ENCODE measurements around the gene HRG. TPM values are rescaled to one million over a fixed set of nuclear protein-coding genes. Genes with fewer than 3 reads are reported as not detected.

Gene HRG
- total and polyA plus RNA-seq, 2 of the 4 experiments (the other 2 are of a cell fraction): not detected

GRCh38 chr3:186626254-186626847 lies 39.5 kb upstream of the HRG start:
- no peak overlapping the region for H3K56ac ChIP-seq (ENCODE audit: extremely low read depth, insufficient read depth, low read length)
- no peak overlapping the region for H3K23ac ChIP-seq (ENCODE audit: low read depth, low read length)
- H4K91ac ChIP-seq (ENCODE audit: insufficient read depth, low read depth, low read length): no peak overlapping the region
- no peak overlapping the region for H4K8ac ChIP-seq (ENCODE audit: low read depth in 2 of 2, low read length in 2 of 2)
- H3K9me3 ChIP-seq (ENCODE audit: control insufficient read depth, insufficient read depth, low read length): no peaks in the 10 kb centered on the region
- no peaks in the 10 kb centered on the region for H3K4me1 ChIP-seq (ENCODE audit: control insufficient read depth, insufficient read depth, low read length)
- no peak overlapping the region for H2BK20ac ChIP-seq (ENCODE audit: low read depth, low read length)
- H4K5ac ChIP-seq (ENCODE audit: low read depth, low read length): no peak overlapping the region
- no peak overlapping the region for H3K27ac ChIP-seq (ENCODE audit: insufficient read depth, low read length)
- dilution Hi-C loops (cut with HindIII; ENCODE audit: low sequenced_read_pairs, unreplicated experiment) (no loop called here), intact Hi-C loops (cut with micrococcal nuclease) (no loop called here), in situ Hi-C loops (cut with MboI; ENCODE audit: low sequenced_read_pairs) (no loop called here)
- TF ChIP-seq MAFK (IDR thresholded peaks at IDR 0.05; ENCODE audit: low read depth, low read length) (no peak), RFX5 (IDR thresholded peaks at IDR 0.05; ENCODE audit: low read depth, low read length) (no peak), CTCF (conservative IDR thresholded peaks at IDR 0.05; ENCODE audit: low read depth, low read length) (no peak), MAZ (IDR thresholded peaks at IDR 0.05; ENCODE audit: borderline replicate concordance, low read depth, low read length) (no peak), MXI1 (IDR thresholded peaks at IDR 0.05; ENCODE audit: borderline replicate concordance, low read depth, low read length) (no peak), RAD21 (IDR thresholded peaks at IDR 0.05; ENCODE audit: low read length) (no peak), BHLHE40 (IDR thresholded peaks at IDR 0.05; ENCODE audit: low read depth, low read length) (no peak), POLR2A (IDR thresholded peaks at IDR 0.05; ENCODE audit: low read depth, low read length) (no peak), CEBPB (IDR thresholded peaks at IDR 0.05; ENCODE audit: low read depth, low read length) (no peak), USF2 (IDR thresholded peaks at IDR 0.05; ENCODE audit: low read depth, low read length) (no peak), ELK1 (IDR thresholded peaks at IDR 0.05; ENCODE audit: borderline replicate concordance, low read depth, low read length) (no peak)
- no peak overlapping the region for H3K18ac ChIP-seq (ENCODE audit: low read depth, low read length)
- no peaks in the 10 kb centered on the region for H3K79me1 ChIP-seq (ENCODE audit: low read depth in 1 of 2, low read length in 2 of 2)
- 57% methylated on average over 3 of the region's 7 CpGs; no CpG with 5 or more reads in 1 of the 2 experiments for WGBS, 2 experiments (ENCODE audit: extremely low coverage in 2 of 2, insufficient read length in 1 of 2)
- CTCF ChIA-PET: interaction anchor here (1.7 kb wide), 1 partner anchor 9 kb away, joined by 7 read pairs; no protein-coding TSS in a partner anchor
- H3K9ac ChIP-seq (ENCODE audit: low read depth, low read length): no peak overlapping the region
- no peak for ATAC-seq (ENCODE audit: low read depth)
- no peak overlapping the region for H2AK5ac ChIP-seq (ENCODE audit: low read depth, low read length)
- peaks cover 7% of the 10 kb centered on the region for H3K27me3 ChIP-seq (ENCODE audit: control insufficient read depth, insufficient read depth, low read length)
- H3K4ac ChIP-seq (ENCODE audit: low read depth, low read length): no peak overlapping the region
- H2BK15ac ChIP-seq (ENCODE audit: low read depth, low read length): no peak overlapping the region
- H3K36me3 ChIP-seq (ENCODE audit: control insufficient read depth, insufficient read depth, low read length): no peaks in the 10 kb centered on the region
- POLR2A ChIA-PET (ENCODE audit: unreplicated experiment): no interaction called here
- H3K4me3 ChIP-seq (ENCODE audit: insufficient read depth, low read depth, low read length): no peak overlapping the region
- no peak overlapping the region for H2AK9ac ChIP-seq (replicated peaks; ENCODE audit: low read depth, low read length, poor library complexity)
- DNase-seq: no peak
- no peak overlapping the region for H2BK5ac ChIP-seq (ENCODE audit: low read depth, low read length, poor library complexity, severe bottlenecking)
- H2BK120ac ChIP-seq (ENCODE audit: low read depth, low read length): no peak overlapping the region
- H2AFZ ChIP-seq (replicated peaks; ENCODE audit: low read length, poor library complexity): no peak overlapping the region
- BruUV-seq (replicated peaks): no TSS peak
- H4K20me1 ChIP-seq (ENCODE audit: insufficient read depth, low read length): no peaks in the 10 kb centered on the region
- H3K9me1 ChIP-seq (ENCODE audit: insufficient read depth, low read length): no peaks in the 10 kb centered on the region
- H3K14ac ChIP-seq (replicated peaks; ENCODE audit: low read depth, low read length): no peak overlapping the region
- no peak overlapping the region for H3K4me2 ChIP-seq (ENCODE audit: low read depth, low read length)
